Esophagus muscularis mucosa (tissue), 4 donors: ENCODE measurements around the gene HOXC11. TPM values are rescaled to one million over a fixed set of nuclear protein-coding genes. Genes with fewer than 3 reads are reported as not detected.

Experiments used
- DNase-seq: peaks from one replicate; pipeline ENCODE4 v3.0.0-alpha.2; 2017; ENCODE audit errors: extremely low spot score
- H3K27ac ChIP-seq, 4 donors: fragments of 200-600 bp; sonication (generic); replicated peaks in 1 of 4; 1 replicate in 3 of 4; 2 replicates in 1 of 4; pipeline ENCODE4 v1.5.1; 2016 to 2019; ENCODE audit warnings: mild to moderate bottlenecking in 1 of 4
- H3K27me3 ChIP-seq, 4 donors: fragments of 200-600 bp; sonication (generic); one replicate each; pipeline versions ENCODE4 v1.5.1 to v1.6.0; 2016 to 2019
- H3K36me3 ChIP-seq, 4 donors: fragments of 200-600 bp; sonication (generic); one replicate each; pipeline ENCODE4 v1.5.1; 2016 to 2019
- H3K4me1 ChIP-seq, 4 donors: fragments of 200-600 bp; sonication (generic); one replicate each; pipeline ENCODE4 v1.5.1; 2016 to 2019
- H3K4me3 ChIP-seq, 4 donors: fragments of 200-600 bp; sonication (generic); 1 replicate in 2 of 4; 2 replicates in 2 of 4; pipeline ENCODE4 v1.5.1; 2016 to 2019; ENCODE audit warnings: mild to moderate bottlenecking in 4 of 4, moderate library complexity in 1 of 4
- H3K9me3 ChIP-seq, 4 donors: fragments of 200-600 bp; sonication (generic); 1 replicate in 3 of 4; 2 replicates in 1 of 4; pipeline ENCODE4 v1.5.1; 2016 to 2019
- EP300 ChIP-seq: sonication (generic); formaldehyde crosslinking; IDR thresholded peaks from one replicate; pipeline ENCODE4 v1.6.1; 2017; ENCODE audit warnings: antibody characterized with exemption
- POLR2A ChIP-seq: fragments of 450-650 bp; IDR thresholded peaks from one replicate; pipeline ENCODE4 v1.6.1; 2017; ENCODE audit warnings: antibody characterized with exemption, moderate library complexity, mild to moderate bottlenecking, low read depth
- POLR2AphosphoS5 ChIP-seq, 2 donors: sonication (generic); formaldehyde crosslinking; IDR thresholded peaks; one replicate each; pipeline ENCODE4 v1.6.1; 2017; ENCODE audit warnings: antibody characterized with exemption in 2 of 2
- WGBS: methylation state at CpG from one replicate; pipeline ENCODE4 v1.1.5; 2018; 5-methylcytosine and 5-hydroxymethylcytosine counted together
- intact Hi-C: fragments of 100-400 bp; cut with DNase I; formaldehyde crosslinking; loops from one replicate; pipeline ENCODE4 v1.15.1; 2023
- total RNA-seq, 4 donors: library from RNA; depleted of rRNA; stranded (reverse); fragments of >200 nt; gene quantifications; one replicate each; pipeline versions ENCODE4 v1.1.0 to v1.2.1, GENCODE V29; 2016
- TF ChIP-seq, protein P1 (sequence below), 3 experiments: fragments of 200-600 bp in 2 of 3; fragments of 450-650 bp in 1 of 3; sonication (generic) in 2 of 3; IDR thresholded peaks; one replicate each; pipeline ENCODE4 v1.5.1; 2017 to 2019; ENCODE audit warnings: antibody characterized with exemption in 3 of 3, mild to moderate bottlenecking in 2 of 3, moderate library complexity in 1 of 3

HOXC11 gene
- total RNA-seq = not detected

DNA sequence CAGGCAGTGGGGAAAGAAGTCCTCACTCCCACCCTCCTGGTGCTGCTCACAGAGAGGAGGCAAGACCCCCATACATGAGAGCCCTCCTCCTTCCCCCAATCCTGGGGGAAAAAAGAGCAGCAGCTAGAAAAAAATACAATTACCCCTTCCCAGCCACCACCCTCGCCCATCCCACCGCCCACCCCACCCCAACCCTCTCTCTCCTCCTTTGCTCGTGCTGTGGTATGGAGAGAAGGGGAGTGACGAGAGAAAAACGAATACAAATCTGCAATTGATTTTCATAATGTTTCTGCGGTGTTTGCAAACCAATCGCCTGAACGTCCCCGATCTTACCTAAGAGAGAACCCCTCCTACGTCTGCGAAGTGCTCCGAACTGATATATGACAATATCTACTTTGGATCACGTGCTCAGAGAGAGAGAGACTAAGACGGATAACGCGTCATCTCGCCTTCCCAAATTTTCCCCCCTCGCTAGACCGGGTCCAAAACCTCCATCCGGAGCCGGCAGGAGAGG is at the start of gene HOXC11:
HOXC11 (plus strand) TSS at position 405 of the 514 bp plus-strand sequence. CDS start 116 bp downstream, outside the sequence.
- Histone ChIP-seq H3K27me3 (peaks cover 16 to 100% (median 93%) of the 10 kb centered on the region in 4 donors), H3K27ac (no peak within 1 kb of the TSS), H3K9me3 (no peaks in the 10 kb centered on the region), H3K36me3 (no peaks in the 10 kb centered on the region), H3K4me3 (peak within 1 kb of the TSS; percentile 12 to 46 (median 31)), H3K4me1 (peaks cover 24 to 33% (median 28%) of the 10 kb centered on the region in 4 donors)
- TF ChIP-seq POLR2AphosphoS5 (IDR thresholded peaks at IDR 0.05) = no peak
- no peak for TF ChIP-seq EP300
- TF ChIP-seq, protein P1, sequence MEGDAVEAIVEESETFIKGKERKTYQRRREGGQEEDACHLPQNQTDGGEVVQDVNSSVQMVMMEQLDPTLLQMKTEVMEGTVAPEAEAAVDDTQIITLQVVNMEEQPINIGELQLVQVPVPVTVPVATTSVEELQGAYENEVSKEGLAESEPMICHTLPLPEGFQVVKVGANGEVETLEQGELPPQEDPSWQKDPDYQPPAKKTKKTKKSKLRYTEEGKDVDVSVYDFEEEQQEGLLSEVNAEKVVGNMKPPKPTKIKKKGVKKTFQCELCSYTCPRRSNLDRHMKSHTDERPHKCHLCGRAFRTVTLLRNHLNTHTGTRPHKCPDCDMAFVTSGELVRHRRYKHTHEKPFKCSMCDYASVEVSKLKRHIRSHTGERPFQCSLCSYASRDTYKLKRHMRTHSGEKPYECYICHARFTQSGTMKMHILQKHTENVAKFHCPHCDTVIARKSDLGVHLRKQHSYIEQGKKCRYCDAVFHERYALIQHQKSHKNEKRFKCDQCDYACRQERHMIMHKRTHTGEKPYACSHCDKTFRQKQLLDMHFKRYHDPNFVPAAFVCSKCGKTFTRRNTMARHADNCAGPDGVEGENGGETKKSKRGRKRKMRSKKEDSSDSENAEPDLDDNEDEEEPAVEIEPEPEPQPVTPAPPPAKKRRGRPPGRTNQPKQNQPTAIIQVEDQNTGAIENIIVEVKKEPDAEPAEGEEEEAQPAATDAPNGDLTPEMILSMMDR (IDR thresholded peaks at IDR 0.05) = no peak
- no peak for TF ChIP-seq POLR2A
- DNase-seq = no peak
- WGBS = 8% methylated on average over 12 of the region's 21 CpGs
- intact Hi-C loops = no loop called here

DNA sequence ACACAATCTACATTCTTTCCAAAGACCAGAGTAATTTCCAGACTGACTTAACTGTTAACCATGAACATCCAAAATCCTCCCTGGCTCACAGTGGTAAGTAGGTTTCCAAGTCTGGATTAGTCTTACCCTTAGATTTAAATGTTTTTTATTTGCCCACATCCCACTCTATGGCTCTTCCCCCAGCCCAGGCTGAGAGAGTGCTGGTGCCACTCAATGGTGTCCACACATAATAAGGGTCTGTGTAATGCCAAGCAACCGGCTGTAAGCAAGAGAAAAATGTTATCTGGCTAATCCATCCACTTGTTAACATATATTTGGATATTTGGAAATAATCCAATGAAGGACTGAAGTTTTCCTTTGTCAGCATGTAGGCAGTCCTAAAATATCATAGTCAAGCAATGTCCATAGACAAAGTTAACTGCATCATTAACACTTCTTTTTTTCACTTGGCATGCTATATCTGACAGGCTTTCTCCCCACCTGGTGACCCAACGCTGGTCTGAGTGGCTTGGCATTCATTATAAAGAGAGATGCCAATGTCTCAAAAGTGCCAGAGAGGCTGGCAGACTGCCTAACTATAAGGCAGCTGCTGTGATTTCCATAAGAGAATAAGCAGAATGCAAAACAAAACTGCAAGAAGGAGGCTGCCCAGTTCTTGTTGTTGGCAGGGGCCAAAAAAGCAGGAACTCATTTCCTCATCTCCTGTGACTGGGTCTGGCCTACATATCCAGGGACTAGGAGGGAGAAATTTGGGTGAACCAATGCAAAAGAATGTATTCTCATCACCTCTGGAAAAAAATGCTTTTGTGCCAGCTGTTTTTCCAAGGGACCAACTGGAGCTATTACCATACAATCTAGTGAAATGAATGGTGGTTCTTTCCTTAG is 48.2 kb upstream of the HOXC11 start:
- no peaks in the 10 kb centered on the region for H3K36me3 ChIP-seq
- intact Hi-C loops = no loop called here
- peaks cover 0 to 12% (median 6%) of the 10 kb centered on the region in 4 donors for H3K4me1 ChIP-seq
- WGBS = 44% methylated on average over 2 of the region's 2 CpGs
- H3K27ac ChIP-seq = no peak overlapping the region
- peaks cover 0 to 100% (median 56%) of the 10 kb centered on the region in 4 donors for H3K27me3 ChIP-seq
- DNase-seq = no peak
- H3K9me3 ChIP-seq = no peaks in the 10 kb centered on the region
- no peak for TF ChIP-seq POLR2AphosphoS5 (IDR thresholded peaks at IDR 0.05)
- TF ChIP-seq, protein P1 (IDR thresholded peaks at IDR 0.05) = no peak
- no peak for TF ChIP-seq EP300
- no peak for TF ChIP-seq POLR2A
- H3K4me3 ChIP-seq = no peak overlapping the region

DNA sequence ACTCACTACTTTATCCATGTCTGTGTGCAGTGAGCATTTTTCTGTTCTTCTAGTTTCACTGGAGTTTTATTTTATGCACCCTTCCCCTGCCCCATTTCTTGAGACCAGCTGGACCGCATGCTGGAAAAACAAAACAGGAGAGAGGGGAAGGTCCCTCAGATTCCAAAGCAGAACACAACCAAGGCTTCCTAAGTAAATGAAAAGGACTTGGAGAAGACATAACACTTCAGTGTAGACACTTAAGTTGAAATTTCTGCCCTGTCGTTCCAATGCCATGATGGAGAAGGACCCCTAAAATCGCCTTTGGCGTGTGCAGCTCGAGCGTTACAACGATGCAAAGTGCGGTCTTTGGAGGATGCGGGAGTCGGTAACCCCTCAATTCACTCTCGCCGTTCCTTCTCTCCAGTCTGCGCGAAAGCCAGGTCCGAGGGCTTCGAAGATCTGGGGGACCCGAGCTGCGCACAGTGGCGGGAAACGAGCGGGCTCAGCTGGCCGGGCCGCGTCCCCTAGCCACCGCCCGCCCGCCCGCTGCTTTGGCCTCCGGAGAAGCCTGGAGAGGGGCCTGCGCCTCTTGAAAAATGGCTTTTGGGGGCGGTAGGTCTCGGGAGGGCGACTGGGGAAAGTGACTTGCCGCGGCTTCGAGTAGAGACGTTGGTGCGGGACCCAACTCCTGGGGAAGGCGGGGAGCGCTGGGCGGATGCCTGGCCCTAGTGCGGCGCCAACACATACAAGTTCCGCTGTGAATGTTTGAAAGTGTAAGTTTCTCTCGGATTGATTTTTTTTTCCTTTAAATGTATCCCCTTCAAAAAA is 45.5 kb upstream of the HOXC11 start:
- H3K27ac ChIP-seq = no peak overlapping the region
- DNase-seq = no peak
- no peak for TF ChIP-seq POLR2AphosphoS5 (IDR thresholded peaks at IDR 0.05)
- no peak for TF ChIP-seq POLR2A
- TF ChIP-seq, protein P1 (IDR thresholded peaks at IDR 0.05) = no peak
- TF ChIP-seq EP300 = no peak
- no peaks in the 10 kb centered on the region for H3K9me3 ChIP-seq
- peaks cover 0 to 12% (median 6%) of the 10 kb centered on the region in 4 donors for H3K4me1 ChIP-seq
- H3K27me3 ChIP-seq = peaks cover 0 to 100% (median 67%) of the 10 kb centered on the region in 4 donors
- H3K4me3 ChIP-seq = no peak overlapping the region
- intact Hi-C loops = no loop called here
- 4% methylated on average over 33 of the region's 45 CpGs for WGBS
- H3K36me3 ChIP-seq = no peaks in the 10 kb centered on the region

DNA sequence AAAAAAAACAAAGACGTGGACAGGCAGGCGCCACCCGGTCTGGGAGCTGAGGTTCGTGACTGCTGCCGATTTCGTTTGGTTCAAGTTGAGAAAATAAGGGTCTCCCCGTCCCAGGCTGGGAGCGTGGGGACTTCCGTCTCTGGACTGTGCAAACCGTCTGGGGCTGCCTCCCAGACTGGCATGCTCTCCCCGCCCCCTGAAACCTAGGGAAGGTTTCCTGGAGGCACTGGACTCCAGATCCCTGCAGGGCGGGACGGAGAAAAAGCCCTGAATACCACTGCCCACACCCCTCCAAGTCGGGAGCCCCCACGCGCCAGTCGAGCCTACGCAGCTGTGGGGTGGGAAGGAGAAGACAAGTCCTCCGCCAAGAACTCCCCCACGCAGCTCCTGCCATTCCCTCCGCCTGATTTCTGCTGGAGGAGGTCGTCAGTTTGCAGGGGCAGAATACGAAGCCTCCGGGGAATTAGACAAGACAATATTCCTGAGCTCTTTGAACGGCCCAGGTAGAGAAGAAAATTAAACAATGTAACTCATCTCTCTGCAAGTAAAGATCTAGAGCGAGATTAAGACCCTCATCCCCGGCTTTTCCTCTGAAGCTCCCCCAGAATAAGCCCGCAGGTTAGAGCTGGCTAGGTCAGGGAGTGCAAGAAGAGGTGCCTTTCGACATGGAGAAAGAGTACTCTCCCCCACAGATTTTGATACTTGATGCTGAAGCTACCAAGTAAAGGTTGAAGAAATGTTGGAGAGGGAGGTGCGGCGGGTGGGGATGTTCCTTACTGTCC is 44.7 kb upstream of the HOXC11 start:
- Histone ChIP-seq H3K9me3 (no peaks in the 10 kb centered on the region), H3K4me3 (no peak overlapping the region), H3K27ac (no peak overlapping the region), H3K36me3 (no peaks in the 10 kb centered on the region), H3K4me1 (peaks cover 0 to 12% (median 6%) of the 10 kb centered on the region in 4 donors), H3K27me3 (peaks cover 0 to 100% (median 66%) of the 10 kb centered on the region in 4 donors)
- TF ChIP-seq EP300 = no peak
- no peak for TF ChIP-seq POLR2AphosphoS5 (IDR thresholded peaks at IDR 0.05)
- TF ChIP-seq, protein P1 (IDR thresholded peaks at IDR 0.05) = no peak
- no peak for TF ChIP-seq POLR2A
- intact Hi-C loops = no loop called here
- 6% methylated on average over 25 of the region's 31 CpGs for WGBS
- peak; percentile 82 for DNase-seq
